Iris pigment epithelial cell (primary cell): ENCODE measurements around the gene POP7.

Experiments used
- DNase-seq: peaks from one replicate; pipeline ENCODE4 v3.0.0-alpha.2; 2011; ENCODE audit warnings: low read depth

Gene POP7

DNA sequence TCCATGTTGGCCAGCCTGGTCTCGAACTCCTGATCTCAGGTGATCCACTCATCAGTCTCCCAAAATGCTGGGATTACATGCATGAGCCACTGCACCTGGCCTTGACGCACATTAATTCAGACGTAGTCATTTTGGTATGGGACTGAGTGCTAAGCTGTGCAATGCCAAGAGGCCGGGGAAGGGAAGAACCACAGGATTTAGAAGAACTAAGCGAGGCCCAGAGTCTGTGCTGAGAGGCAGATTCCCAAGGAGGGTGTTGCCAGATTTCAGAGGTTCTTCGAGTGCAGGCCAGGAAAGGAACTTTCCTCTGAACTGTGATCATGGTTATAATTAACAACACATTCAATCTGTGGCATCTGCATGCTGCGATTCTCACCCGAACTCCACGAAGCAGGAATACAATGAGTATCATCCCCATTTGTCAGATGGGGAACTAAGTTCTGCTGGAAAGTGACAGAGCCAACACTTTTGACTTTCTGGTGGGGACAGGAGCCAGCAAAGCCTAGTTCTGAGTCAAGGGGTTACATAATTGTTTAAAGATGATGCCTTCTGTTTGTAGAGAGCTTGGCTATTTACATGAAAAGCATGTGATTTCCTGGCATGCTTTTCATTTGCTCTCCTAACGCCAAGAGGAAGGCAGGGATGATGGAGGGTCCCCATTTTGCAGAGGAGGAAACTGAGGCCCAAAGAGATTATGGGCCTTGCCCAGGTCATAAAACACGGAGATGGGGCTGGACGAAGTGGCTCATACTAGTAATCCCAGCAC, 21.3 kb downstream of the POP7 start:
- DNase-seq = peak; percentile 94

DNA sequence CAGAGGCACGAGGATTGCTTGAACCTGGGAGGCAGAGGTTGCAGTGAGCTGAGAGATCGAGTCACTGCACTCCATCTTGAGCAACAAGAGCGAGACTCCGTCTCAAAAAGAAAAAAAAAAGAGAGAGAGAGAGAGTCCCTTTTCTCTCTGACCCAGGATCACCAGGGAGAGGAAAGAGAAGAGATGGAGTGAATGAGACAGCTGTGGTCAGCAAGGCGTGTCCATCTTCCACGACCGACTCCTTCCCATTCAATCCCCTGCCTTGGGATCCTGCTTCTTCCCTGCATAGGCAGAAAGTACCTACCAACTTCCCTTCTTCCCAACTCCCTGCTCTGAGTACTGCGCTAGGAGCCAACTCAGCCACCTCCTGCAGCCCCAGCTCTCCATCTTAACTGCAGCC, 22.3 kb downstream of the POP7 start:
- DNase-seq = no peak

DNA sequence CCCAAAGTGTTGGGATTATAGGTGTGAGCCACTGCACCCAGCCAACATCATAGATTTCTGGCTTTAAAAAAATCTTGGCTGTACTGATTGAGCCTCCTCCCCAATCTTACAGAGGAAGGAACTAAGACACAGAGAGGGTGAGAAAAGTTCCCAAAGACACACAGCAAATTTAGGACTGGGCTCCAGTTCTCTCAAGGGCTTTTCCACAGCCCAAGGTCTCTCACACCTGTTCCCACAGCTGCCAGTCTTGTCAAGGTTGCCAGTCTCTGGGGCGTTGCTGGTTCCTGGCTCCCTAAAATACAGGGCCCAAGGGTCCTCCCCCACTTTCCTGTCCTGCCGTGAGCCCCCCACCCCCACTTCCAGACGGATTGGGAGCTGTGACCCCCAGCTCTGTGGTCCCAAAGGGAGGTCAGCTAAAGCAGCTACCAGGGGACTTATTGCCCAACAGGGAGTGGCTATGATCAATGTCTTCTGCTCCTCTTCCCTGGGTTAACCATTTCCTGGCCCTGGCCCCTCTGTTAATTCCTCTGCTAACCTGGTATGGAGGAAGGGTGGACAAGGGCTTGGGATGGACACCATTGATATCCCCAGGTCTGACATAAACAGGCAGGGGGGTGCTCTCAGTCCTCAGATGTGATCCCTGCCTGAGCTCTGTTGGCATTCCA, 24.3 kb downstream of the POP7 start:
- DNase-seq = no peak

DNA sequence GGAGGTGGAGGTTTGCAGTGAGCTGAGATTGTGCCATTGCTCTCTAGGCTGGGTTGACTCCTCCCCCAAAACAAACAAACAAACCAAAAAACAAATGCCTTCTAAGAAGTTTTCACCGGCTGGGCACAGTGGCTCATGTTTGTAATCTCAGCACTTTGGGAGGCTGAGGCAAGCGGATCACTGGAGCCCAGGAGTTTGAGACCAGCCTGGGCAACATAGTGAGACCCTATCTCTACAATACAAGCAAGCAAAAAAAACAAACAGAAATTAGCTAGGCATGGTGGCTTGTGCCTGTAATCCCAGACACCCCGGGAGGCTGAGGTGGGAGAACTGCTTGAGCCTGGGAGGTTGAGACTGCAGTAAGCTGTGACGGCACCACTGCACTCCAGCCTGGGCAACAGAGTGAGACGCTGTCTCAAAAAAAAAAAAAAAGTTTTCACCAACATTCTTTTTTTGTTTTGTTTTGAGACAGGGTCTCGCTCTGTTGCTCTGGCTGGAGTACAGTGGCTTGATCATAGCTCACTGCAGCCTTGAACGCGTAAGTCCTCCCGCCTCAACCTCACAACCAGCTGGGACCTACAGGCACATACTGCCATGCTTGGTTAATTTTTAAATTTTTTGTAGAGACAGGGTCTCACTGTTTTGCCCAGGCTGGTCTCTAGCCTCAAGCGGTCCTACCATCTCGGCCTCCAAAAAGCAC, 26.2 kb downstream of the POP7 start:
- no peak for DNase-seq

GRCh38 chr7:100735730-100736129, 29.8 kb downstream of the POP7 start:
- DNase-seq = no peak

- DNase-seq = no peak
Measured at GRCh38 chr7:100736671-100737070, 30.8 kb downstream of the POP7 start.

GRCh38 chr7:100739934-100740333, 34.0 kb downstream of the POP7 start:
- DNase-seq = no peak

DNA sequence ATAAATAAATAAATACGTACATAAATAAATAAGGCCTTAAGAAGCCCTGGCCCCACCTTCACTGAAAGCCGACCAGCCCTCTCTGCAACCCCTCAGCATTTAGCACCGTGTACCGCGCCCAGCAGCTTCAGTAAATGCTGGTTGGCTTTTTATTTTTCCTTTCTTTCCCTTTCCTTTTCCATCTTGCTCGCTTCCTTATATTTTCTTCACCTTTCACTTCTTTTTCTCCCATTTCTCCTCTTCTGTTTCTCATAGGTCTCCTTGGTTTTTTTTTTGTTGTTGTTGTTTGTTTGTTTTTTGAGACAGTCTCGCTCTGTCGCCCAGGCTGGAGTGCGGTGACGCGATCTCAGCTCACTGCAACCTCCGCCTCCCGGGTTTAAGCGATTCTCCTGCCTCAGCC, 38.7 kb downstream of the POP7 start:
- no peak for DNase-seq

GRCh38 chr7:100745184-100745583, 39.3 kb downstream of the POP7 start:
- DNase-seq = peak; percentile 44

- no peak for DNase-seq
Measured at GRCh38 chr7:100752994-100753393, 47.1 kb downstream of the POP7 start.

GRCh38 chr7:100753750-100754149, 47.8 kb downstream of the POP7 start:
- DNase-seq = peak; percentile 12
